PFSK-1 (cell line): ENCODE measurements around the gene TMEM225B.

Source experiments
- FOXP2 ChIP-seq: optimal IDR thresholded peaks from 2 replicates; pipeline ENCODE3; 2011; ENCODE audit warnings: borderline replicate concordance, control low read depth, inconsistent platforms; ENCODE audit not compliant: insufficient read depth; ENCODE audit errors: extremely low read length, extremely low read depth
- POLR2AphosphoS5 ChIP-seq: IDR thresholded peaks from 2 replicates; pipeline ENCODE4 v1.6.1; 2012; ENCODE audit warnings: low read depth, mild to moderate bottlenecking, control low read depth, low read length, moderate library complexity
- SIN3A ChIP-seq: IDR thresholded peaks from 2 replicates; pipeline ENCODE4 v1.6.1; 2012; ENCODE audit warnings: mild to moderate bottlenecking, low read length, moderate library complexity, borderline replicate concordance; ENCODE audit not compliant: insufficient read depth
- TAF1 ChIP-seq: IDR thresholded peaks from 2 replicates; pipeline ENCODE4 v1.6.1; 2012; ENCODE audit warnings: low read length, control low read depth, borderline replicate concordance; ENCODE audit not compliant: insufficient read depth
- TF ChIP-seq, protein P1 (sequence below), 2 experiments: IDR thresholded peaks; 2 replicates each; pipeline versions ENCODE4 v1.6.1 to v1.8.0; 2011 to 2012; ENCODE audit warnings: low read depth in 2 of 2, low read length in 2 of 2, control low read depth in 1 of 2, inconsistent platforms in 1 of 2, mild to moderate bottlenecking in 1 of 2, moderate library complexity in 1 of 2; ENCODE audit not compliant: insufficient read depth in 1 of 2

TMEM225B gene

GRCh38 chr7:99623702-99624447 lies 25.8 kb downstream of the TMEM225B start:
- TF ChIP-seq FOXP2 = no peak
- no peak for TF ChIP-seq POLR2AphosphoS5
- TF ChIP-seq SIN3A = no peak
- TF ChIP-seq, protein P1, sequence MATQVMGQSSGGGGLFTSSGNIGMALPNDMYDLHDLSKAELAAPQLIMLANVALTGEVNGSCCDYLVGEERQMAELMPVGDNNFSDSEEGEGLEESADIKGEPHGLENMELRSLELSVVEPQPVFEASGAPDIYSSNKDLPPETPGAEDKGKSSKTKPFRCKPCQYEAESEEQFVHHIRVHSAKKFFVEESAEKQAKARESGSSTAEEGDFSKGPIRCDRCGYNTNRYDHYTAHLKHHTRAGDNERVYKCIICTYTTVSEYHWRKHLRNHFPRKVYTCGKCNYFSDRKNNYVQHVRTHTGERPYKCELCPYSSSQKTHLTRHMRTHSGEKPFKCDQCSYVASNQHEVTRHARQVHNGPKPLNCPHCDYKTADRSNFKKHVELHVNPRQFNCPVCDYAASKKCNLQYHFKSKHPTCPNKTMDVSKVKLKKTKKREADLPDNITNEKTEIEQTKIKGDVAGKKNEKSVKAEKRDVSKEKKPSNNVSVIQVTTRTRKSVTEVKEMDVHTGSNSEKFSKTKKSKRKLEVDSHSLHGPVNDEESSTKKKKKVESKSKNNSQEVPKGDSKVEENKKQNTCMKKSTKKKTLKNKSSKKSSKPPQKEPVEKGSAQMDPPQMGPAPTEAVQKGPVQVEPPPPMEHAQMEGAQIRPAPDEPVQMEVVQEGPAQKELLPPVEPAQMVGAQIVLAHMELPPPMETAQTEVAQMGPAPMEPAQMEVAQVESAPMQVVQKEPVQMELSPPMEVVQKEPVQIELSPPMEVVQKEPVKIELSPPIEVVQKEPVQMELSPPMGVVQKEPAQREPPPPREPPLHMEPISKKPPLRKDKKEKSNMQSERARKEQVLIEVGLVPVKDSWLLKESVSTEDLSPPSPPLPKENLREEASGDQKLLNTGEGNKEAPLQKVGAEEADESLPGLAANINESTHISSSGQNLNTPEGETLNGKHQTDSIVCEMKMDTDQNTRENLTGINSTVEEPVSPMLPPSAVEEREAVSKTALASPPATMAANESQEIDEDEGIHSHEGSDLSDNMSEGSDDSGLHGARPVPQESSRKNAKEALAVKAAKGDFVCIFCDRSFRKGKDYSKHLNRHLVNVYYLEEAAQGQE (IDR thresholded peaks at IDR 0.05; ENCODE audit: insufficient read depth in 1 of 2, low read depth in 2 of 2, low read length in 2 of 2) = no peak
- no peak for TF ChIP-seq TAF1

DNA sequence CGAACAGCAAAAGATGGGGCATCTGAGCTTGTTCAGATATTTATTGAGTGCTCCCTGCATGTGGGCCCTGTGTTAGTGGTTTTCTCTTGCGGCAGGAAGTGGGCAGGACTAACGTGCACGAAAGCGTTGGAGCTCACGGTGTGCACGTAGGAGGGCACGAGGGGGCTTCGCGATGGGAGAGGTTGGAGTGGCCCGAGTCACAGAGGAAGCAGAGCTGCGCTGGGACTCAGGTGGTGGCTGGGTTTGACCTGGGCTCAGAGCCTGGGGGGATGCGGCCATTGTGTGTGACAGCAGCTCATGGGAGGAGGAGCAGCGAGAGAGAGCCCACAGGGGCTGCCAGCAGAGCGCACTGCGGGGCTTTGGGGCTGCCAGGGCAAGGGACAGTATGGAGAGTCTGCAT lies 26.4 kb downstream of the TMEM225B start:
- TF ChIP-seq TAF1 = no peak
- TF ChIP-seq, protein P1 (IDR thresholded peaks at IDR 0.05; ENCODE audit: insufficient read depth in 1 of 2, low read depth in 2 of 2, low read length in 2 of 2) = no peak
- TF ChIP-seq FOXP2 = no peak
- no peak for TF ChIP-seq SIN3A

GRCh38 chr7:99625321-99625720 lies 27.3 kb downstream of the TMEM225B start:
- TF ChIP-seq SIN3A = no peak
- TF ChIP-seq, protein P1 (IDR thresholded peaks at IDR 0.05; ENCODE audit: insufficient read depth in 1 of 2, low read depth in 2 of 2, low read length in 2 of 2) = no peak
- no peak for TF ChIP-seq FOXP2
- no peak for TF ChIP-seq TAF1
- no peak for TF ChIP-seq POLR2AphosphoS5

GRCh38 chr7:99625961-99626360 lies 27.9 kb downstream of the TMEM225B start:
- no peak for TF ChIP-seq TAF1
- TF ChIP-seq, protein P1 (IDR thresholded peaks at IDR 0.05; ENCODE audit: insufficient read depth in 1 of 2, low read depth in 2 of 2, low read length in 2 of 2) = no peak
- TF ChIP-seq POLR2AphosphoS5 = no peak
- TF ChIP-seq FOXP2 = no peak
- no peak for TF ChIP-seq SIN3A

DNA sequence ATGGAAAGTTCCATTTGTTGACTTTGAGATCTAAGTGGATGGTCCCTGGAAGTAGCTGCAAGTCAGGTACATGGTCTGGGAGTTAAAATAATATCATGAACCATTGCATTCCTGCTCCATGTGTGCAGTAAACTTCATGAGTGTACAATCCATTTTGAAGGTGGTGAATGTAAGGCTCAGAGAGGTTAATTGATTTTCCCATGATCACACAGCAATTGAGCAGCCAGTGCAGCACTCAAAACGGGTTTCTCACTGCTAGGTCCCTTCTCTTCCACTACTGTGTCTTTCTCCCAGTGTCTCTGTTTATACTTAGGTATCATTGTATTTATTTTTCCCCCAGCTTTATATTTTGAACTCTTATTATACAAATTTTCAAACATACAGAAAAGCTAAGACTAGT lies 28.6 kb downstream of the TMEM225B start:
- no peak for TF ChIP-seq FOXP2
- TF ChIP-seq TAF1 = no peak
- no peak for TF ChIP-seq SIN3A
- TF ChIP-seq, protein P1 (IDR thresholded peaks at IDR 0.05; ENCODE audit: insufficient read depth in 1 of 2, low read depth in 2 of 2, low read length in 2 of 2) = no peak
- TF ChIP-seq POLR2AphosphoS5 = no peak
